ENCODE data around the gene REP15.

- TF ChIP-seq POLR2A (IDR thresholded peaks at IDR 0.05; ENCODE audit: low read depth, low read length) (no peak), TAF1 (IDR thresholded peaks at IDR 0.05; ENCODE audit: borderline replicate concordance, low read depth, low read length) (no peak)
Observed at GRCh38 chr12:27743601-27744000, 47.4 kb downstream of the REP15 start.
